Small intestine (tissue), 7 donors: ENCODE data around the gene ZIC5. TPM values are rescaled to one million over a fixed set of nuclear protein-coding genes. Genes with fewer than 3 reads are reported as not detected.

Experiments
- DNase-seq, 2 donors: peaks; one replicate each; pipeline versions ENCODE4 v3.0.0 to v3.0.0-alpha.2; 2013
- FAIRE-seq: peaks from 2 replicates; lab custom pipeline; 2012; peaks lifted over from hg19 to GRCh38; lab: Jason Lieb, UNC
- H3K27ac ChIP-seq, 3 donors: one replicate each; pipeline ENCODE4 v1.5.1; 2013; ENCODE audit warnings: low read length in 2 of 3, mild to moderate bottlenecking in 2 of 3, control low read depth in 1 of 3, inconsistent platforms in 1 of 3, low read depth in 1 of 3, moderate library complexity in 1 of 3
- H3K27me3 ChIP-seq, 3 donors: one replicate each; pipeline ENCODE4 v1.6.1; 2013; ENCODE audit warnings: low read length in 3 of 3, inconsistent platforms in 1 of 3; ENCODE audit not compliant: control insufficient read depth in 3 of 3, insufficient read depth in 3 of 3
- H3K36me3 ChIP-seq, 3 donors: one replicate each; pipeline ENCODE4 v1.6.1; 2013; ENCODE audit warnings: low read length in 3 of 3, inconsistent platforms in 1 of 3, low read depth in 1 of 3, mild to moderate bottlenecking in 1 of 3, moderate library complexity in 1 of 3; ENCODE audit not compliant: control insufficient read depth in 3 of 3, insufficient read depth in 2 of 3
- H3K4me1 ChIP-seq, 3 donors: one replicate each; pipeline ENCODE4 v1.6.1; 2013; ENCODE audit warnings: low read length in 2 of 3, inconsistent platforms in 1 of 3, low read depth in 1 of 3, mild to moderate bottlenecking in 1 of 3, moderate library complexity in 1 of 3; ENCODE audit not compliant: control insufficient read depth in 3 of 3, insufficient read depth in 2 of 3
- H3K4me3 ChIP-seq, 3 donors: one replicate each; pipeline ENCODE4 v1.5.1; 2013; ENCODE audit warnings: low read length in 3 of 3, control low read depth in 1 of 3, inconsistent platforms in 1 of 3, low read depth in 1 of 3, mild to moderate bottlenecking in 1 of 3, moderate library complexity in 1 of 3
- H3K9me3 ChIP-seq, 2 donors: one replicate each; pipeline ENCODE4 v1.6.1; 2013; ENCODE audit warnings: low read depth in 1 of 2, low read length in 1 of 2; ENCODE audit not compliant: control insufficient read depth in 2 of 2, insufficient read depth in 1 of 2
- WGBS, 3 donors: extraction: QIAGEN DNeasy Blood & Tissue Kit; methylation state at CpG; one replicate each; pipeline ENCODE4 v1.1.7; 2013; 5-methylcytosine and 5-hydroxymethylcytosine counted together
- polyA plus RNA-seq, 4 donors: library from polyadenylated mRNA; stranded (reverse) in 3 of 4; unstranded in 1 of 4; fragments of 200-250 nt in 3 of 4; fragments of 120-200 nt in 1 of 4; gene quantifications; one replicate each; pipeline versions ENCODE4 v1.2.1 to v1.2.3, GENCODE V29; 2013
- donor health status: healthy with polysubstance abuse.
- donor health status: control.
- donor health status: control.
- donor health status: Bipolar disorder and iron deficiency.
- donor health status: healthy.

Gene ZIC5
- polyA plus RNA-seq, 4 donors: 0.01 TPM; not detected in 3

DNA sequence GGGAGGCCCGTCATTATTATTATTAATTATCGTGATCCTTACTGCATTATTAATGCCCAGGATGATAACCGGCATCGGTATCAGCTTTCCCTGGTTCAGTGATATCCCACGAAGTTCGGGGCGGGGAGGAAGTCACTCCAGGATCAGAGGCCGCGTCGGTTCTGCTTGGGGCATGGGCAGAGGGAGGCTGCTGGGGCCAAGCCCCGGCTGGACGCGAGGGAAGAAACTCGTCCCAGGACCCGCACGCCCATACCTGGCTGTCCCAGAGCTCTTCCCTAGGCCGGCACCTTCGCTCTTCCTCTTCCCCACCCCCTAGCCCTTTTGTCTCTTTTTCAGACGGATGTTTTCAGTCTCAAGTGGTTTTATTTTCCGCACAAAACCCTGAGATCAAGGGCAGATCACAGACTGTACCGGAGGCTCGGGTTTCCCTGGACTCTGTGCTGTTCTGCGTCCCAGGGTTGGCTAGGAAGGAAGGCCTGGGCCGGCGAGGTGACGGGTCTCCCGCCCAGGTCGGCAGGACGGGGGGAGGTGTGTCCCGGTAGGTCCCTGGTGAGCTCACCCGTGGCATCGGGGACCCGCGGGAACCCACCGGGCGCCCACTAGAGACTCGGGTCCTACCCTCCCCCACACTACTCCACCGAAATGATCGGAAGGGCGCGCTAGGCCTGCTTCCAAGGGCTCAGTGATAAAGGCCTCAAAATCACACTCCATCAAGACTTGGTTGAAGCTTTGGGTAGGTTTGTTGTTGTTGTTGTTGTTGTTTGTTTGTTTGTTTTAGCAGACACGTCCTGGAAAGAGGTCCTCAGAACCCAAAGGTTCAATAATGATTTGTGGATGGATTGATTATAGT lies 17.9 kb upstream of the ZIC5 start:
- WGBS, 3 donors: 3 to 8% (median 6%) methylated on average over 42 of the region's 42 CpGs
- peaks cover 0 to 3% of the 10 kb centered on the region in 2 donors for H3K9me3 ChIP-seq
- H3K36me3 ChIP-seq: no peaks in the 10 kb centered on the region
- H3K27me3 ChIP-seq: peaks cover 10 to 89% (median 76%) of the 10 kb centered on the region in 3 donors
- no peak overlapping the region for H3K4me3 ChIP-seq
- DNase-seq (no peak), FAIRE-seq (no peak)
- H3K4me1 ChIP-seq: peaks cover 2 to 8% (median 3%) of the 10 kb centered on the region in 3 donors
- no peak overlapping the region for H3K27ac ChIP-seq

DNA sequence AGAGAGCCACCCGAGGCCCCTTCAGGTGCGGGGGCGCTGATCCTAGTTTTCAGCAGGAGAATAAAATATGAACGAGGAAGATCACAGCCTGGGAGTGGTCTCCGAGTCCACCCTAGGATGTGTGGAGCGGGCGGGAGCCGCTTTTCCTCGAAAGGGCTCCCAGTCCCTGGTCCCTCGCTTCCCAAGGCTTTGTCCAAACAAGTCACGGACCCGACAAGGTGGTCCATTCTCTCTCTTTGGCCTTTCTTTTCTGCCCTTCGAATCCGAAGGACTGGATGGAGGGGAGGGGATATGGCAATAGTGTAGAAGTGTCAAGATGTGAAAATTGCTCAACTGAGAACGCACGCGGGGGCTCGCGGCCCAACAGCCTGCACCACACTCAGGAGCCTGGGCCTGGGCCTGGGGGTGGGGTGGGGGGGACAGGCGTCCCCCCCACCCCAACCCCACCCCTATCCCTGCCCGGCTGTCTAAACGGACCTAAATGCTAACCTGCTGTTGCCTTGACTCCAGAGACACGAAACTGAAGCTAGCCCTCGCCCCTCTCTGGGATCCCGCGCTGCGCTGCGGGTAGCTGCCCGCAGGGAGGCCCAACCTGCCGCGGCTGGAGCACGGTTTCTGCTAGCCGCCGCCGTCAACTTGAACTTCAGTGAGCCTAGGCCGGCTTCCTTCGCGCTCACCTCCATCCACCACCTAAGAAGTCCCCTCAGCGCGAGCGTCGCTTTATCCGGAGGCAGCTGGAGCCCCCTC lies 17.1 kb upstream of the ZIC5 start:
- H3K4me1 ChIP-seq: peaks cover 2 to 8% (median 3%) of the 10 kb centered on the region in 3 donors
- 7 to 9% (median 8%) methylated on average over 36 to 43 of the region's 43 CpGs for WGBS, 3 donors
- FAIRE-seq: no peak
- H3K4me3 ChIP-seq: peak overlapping the region in 1 of 3 donors; percentile 5
- peaks cover 6 to 93% (median 80%) of the 10 kb centered on the region in 3 donors for H3K27me3 ChIP-seq
- H3K27ac ChIP-seq: no peak overlapping the region
- H3K9me3 ChIP-seq: peaks cover 0 to 3% of the 10 kb centered on the region in 2 donors
- no peaks in the 10 kb centered on the region for H3K36me3 ChIP-seq
- no peak for DNase-seq

DNA sequence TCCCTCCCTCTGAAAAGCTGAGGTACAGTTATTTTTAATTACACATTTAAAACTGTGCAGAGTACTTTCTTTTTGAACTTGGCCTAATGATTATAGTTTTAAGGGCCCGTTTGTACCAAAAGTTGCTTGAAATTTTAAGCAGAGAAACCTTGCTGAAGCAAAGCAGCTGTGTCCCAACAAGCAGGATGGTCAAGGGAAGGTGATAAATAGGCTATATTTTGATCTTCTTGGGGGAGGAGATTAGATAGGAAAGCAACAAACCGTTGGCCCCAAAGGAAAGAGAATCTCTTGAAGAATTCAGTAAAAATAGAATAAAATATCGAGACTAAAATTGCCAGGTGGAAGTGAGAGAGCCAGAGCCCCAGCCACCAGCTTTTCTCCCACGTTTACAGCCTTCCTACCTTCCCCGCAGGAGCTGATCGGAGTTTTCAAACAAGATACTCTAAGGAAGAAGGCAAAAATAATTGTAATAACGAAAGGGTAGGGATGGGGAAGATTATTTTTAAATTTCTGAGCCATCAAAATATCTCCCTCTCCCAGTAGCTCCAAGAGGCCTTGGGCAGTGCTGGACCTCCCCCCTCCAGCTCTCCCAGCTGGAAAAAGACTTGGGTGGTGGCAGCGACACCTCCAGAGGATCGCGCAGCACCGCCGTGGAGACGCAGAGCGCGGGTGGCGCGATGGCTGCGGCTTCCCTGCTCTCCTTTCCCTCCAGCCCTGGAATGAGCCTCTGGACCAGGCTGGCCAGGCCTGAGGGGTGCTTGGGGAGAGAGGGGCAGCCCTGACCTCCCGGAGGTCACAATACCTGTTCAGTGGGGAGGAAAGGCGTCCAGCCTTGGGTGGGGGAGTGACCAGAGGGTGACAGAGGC lies 15.8 kb upstream of the ZIC5 start:
- H3K27me3 ChIP-seq: peaks cover 17 to 98% (median 88%) of the 10 kb centered on the region in 3 donors
- 7 to 16% (median 8%) methylated on average over 20 of the region's 20 CpGs for WGBS, 3 donors
- H3K9me3 ChIP-seq: peaks cover 0 to 3% of the 10 kb centered on the region in 2 donors
- DNase-seq (peak in 1 of 2 donors; percentile 32), FAIRE-seq (no peak)
- no peak overlapping the region for H3K4me3 ChIP-seq
- H3K27ac ChIP-seq: no peak overlapping the region
- no peaks in the 10 kb centered on the region for H3K36me3 ChIP-seq
- peaks cover 2 to 8% (median 3%) of the 10 kb centered on the region in 3 donors for H3K4me1 ChIP-seq

DNA sequence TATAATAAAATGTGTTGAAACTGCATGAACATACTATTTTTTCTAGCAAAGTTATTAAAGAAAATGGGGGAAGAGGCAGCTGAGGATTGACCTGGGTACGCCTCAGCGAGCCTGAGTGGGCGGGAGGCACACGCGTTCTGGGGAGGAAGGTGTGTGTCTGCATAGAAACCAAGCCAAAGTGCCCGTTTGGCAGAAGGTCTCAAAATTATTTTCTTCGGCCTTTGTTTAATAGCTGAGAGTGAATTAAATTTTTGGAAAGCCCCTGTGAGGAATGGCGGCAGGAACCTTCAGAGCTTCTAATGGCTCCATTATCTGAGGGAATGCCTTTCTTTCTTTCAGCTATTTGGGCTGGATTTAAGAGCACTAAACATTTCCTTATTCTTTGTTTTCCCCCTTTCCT lies 15.2 kb upstream of the ZIC5 start:
- Histone ChIP-seq H3K9me3 (peaks cover 0 to 3% of the 10 kb centered on the region in 2 donors), H3K27ac (no peak overlapping the region), H3K4me3 (no peak overlapping the region), H3K4me1 (peaks cover 2 to 8% (median 3%) of the 10 kb centered on the region in 3 donors), H3K36me3 (no peaks in the 10 kb centered on the region), H3K27me3 (peaks cover 23 to 92% (median 87%) of the 10 kb centered on the region in 3 donors)
- FAIRE-seq: no peak
- WGBS, 3 donors: 35 to 37% (median 35%) methylated on average over 8 of the region's 8 CpGs
- no peak for DNase-seq

DNA sequence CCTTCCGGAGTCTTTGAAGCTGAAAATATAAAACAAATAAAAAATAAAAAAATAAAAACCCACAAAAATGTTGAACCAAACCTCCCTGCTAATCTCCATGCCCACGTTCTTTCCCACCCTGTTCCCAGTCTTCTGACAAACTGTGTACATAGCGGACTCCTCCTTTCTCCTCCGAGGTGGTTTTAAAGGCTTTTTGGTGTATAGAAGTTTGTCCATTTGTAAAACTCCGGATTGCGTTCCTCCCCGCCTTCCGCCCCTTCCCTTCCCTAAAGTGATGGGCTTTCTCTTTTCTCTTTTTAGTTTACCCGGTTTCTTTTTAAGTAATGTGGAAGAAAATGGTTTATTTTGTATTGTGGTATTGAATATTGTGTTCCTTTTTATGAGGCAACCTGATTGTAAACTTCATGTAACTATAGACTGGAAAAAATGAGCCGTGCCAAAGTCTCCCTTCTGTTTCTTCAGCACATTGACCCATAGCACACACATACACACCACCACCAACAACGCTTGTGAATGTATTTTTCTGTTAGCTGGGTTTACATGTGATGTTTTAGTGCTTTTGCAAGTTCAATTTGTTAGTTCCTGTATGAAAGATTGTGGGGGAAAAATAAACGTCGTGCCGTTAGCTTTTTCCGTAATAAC lies 14.4 kb upstream of the ZIC5 start:
- DNase-seq (peak in 1 of 2 donors; percentile 37), FAIRE-seq (no peak)
- Histone ChIP-seq H3K27ac (no peak overlapping the region), H3K36me3 (no peaks in the 10 kb centered on the region), H3K4me1 (peaks cover 2 to 8% (median 3%) of the 10 kb centered on the region in 3 donors), H3K9me3 (peaks cover 0 to 3% of the 10 kb centered on the region in 2 donors), H3K27me3 (peaks cover 25 to 88% (median 85%) of the 10 kb centered on the region in 3 donors), H3K4me3 (no peak overlapping the region)
- WGBS, 3 donors: 27 to 33% (median 33%) methylated on average over 15 of the region's 15 CpGs

DNA sequence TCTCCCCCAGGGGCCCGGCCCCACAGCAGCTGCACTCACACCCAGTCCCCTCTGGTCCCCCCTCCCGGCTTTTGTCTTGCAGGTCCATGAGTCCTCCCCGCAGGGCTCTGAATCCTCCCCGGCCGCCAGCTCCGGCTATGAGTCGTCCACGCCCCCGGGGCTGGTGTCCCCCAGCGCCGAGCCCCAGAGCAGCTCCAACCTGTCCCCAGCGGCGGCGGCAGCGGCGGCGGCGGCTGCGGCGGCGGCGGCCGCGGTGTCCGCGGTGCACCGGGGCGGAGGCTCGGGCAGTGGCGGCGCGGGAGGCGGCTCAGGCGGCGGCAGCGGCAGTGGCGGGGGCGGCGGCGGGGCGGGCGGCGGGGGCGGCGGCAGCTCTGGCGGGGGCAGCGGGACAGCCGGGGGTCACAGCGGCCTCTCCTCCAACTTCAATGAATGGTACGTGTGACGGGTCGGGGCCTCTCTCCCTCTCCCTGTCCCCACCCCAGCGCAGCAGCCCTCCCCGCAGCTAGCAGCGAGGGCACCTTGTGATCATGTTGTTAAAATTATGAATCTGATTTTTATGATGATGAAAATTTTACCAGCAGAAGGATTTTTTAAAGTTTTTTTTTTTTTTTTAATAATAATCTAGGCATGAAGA lies 13.8 kb upstream of the ZIC5 start:
- H3K27me3 ChIP-seq: peaks cover 25 to 86% (median 79%) of the 10 kb centered on the region in 3 donors
- peaks cover 0 to 3% of the 10 kb centered on the region in 2 donors for H3K9me3 ChIP-seq
- FAIRE-seq: no peak
- no peak overlapping the region for H3K27ac ChIP-seq
- peak in 1 of 2 donors; percentile 27 for DNase-seq
- no peaks in the 10 kb centered on the region for H3K36me3 ChIP-seq
- peak overlapping the region in 1 of 3 donors; percentile 20 for H3K4me3 ChIP-seq
- H3K4me1 ChIP-seq: peaks cover 3 to 8% (median 3%) of the 10 kb centered on the region in 3 donors
- WGBS, 3 donors: 1 to 3% (median 2%) methylated on average over 17 to 55 of the region's 55 CpGs

DNA sequence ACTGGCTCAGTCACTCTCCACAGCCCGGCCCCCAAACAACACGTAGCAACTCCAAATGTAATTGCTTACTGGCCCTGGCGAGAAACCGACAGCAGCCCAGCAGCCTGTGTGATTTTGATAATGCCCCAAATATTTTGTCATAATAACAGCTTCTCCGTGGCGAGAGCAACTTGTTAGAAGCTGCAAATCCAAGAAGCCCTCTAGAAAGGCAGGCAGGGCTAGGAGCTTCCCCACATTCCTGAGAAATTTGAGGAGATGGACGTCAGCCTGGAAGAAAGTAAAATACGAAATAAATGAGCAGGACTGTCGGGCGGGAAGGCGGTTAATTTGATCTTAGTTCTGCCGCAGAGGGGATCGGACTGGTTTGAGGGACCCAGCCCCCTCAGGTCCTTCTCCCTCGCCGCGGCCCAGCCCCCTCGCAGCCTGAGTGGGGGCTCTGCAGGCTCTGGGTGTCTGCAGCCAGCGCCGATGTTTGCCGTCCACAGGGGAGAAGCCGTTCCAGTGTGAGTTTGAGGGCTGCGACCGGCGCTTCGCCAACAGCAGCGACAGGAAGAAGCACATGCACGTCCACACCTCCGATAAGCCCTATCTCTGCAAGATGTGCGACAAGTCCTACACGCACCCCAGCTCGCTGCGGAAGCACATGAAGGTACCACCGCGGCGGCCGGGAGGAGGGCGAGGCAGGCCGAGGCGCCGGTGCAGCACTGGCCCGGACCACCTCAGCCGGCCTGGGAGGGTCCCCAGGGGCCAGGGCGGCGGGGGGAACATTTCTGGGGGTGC lies 13.1 kb upstream of the ZIC5 start:
- 4 to 10% (median 6%) methylated on average over 38 to 44 of the region's 44 CpGs for WGBS, 3 donors
- peaks cover 0 to 3% of the 10 kb centered on the region in 2 donors for H3K9me3 ChIP-seq
- peaks cover 3 to 7% (median 6%) of the 10 kb centered on the region in 3 donors for H3K4me1 ChIP-seq
- FAIRE-seq (no peak), DNase-seq (peak in 1 of 2 donors; percentile 34)
- no peak overlapping the region for H3K27ac ChIP-seq
- H3K27me3 ChIP-seq: peaks cover 23 to 85% (median 79%) of the 10 kb centered on the region in 3 donors
- H3K36me3 ChIP-seq: no peaks in the 10 kb centered on the region
- no peak overlapping the region for H3K4me3 ChIP-seq
